ENCODE measurements around the gene COL23A1.

DNA sequence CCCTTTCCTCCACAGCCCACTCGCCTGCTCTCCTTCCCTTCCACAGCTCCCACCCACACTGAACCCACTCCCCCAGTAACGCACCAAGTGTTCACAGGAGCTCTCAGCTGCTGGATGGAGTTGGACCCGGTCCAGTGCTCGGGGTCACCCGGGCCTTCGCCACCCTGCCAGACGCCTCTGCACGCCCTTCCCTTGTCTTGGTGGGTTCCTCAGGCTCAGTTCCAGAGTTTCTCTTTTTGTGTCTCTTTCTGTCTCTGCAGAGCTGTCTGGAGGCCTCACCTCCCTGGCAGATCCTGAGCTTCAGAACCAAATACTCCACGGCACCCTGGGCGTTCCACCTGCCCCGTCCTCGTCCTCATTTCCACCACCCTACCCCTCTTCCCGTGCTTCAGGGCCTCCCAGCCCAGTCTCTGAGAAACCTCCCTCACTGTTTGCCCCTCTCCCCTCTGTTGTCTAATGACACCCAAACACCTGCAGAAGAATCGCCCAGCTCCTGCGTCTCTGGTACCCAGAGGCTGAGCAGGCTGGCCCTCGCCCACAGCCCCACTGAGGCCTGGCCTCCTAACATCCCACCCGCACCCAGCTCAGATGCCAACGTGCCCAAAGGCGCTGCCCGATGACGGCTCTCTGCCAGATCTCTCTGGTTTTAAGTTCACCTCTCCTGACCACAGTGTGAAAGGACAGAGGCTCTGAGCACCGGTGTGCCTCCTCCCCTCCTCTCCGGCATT, 74.3 kb downstream of the COL23A1 start:
- TF ChIP-seq POLR2A (IDR thresholded peaks at IDR 0.05) (no peak), CTCF (IDR thresholded peaks at IDR 0.05) (no peak)

All from tibial nerve (tissue), 3 donors.